CD14-positive monocyte (primary cell): ENCODE results near the gene SLC9A8. TPM values are rescaled to one million over a fixed set of nuclear protein-coding genes. Genes with fewer than 3 reads are reported as not detected.

Source experiments
- DNase-seq, 3 donors: peaks; one replicate each; pipeline ENCODE4 v3.0.0-alpha.2; 2011 to 2022
- H2AFZ ChIP-seq: 2 replicates; pipeline ENCODE4 v1.6.0; 2012; ENCODE audit warnings: mild to moderate bottlenecking, low read depth, low read length, inconsistent platforms; ENCODE audit not compliant: insufficient read depth, poor library complexity, severe bottlenecking
- H3K27ac ChIP-seq, 2 donors: 1 replicate in 1 of 2; 2 replicates in 1 of 2; pipeline ENCODE4 v1.5.1; 2012 to 2013; ENCODE audit warnings: low read length in 2 of 2, control low read depth in 1 of 2, inconsistent platforms in 1 of 2, low read depth in 1 of 2, mild to moderate bottlenecking in 1 of 2
- H3K27me3 ChIP-seq, 2 donors: one replicate each; pipeline versions ENCODE4 v1.6.0 to v1.6.1; 2011 to 2013; ENCODE audit warnings: low read length in 2 of 2; ENCODE audit not compliant: control insufficient read depth in 2 of 2, insufficient read depth in 2 of 2
- H3K36me3 ChIP-seq, 2 donors: replicated peaks in 1 of 2; 1 replicate in 1 of 2; 2 replicates in 1 of 2; pipeline versions ENCODE4 v1.5.1 to v1.6.1; 2012 to 2013; ENCODE audit warnings: low read length in 2 of 2, control low read depth in 1 of 2, inconsistent platforms in 1 of 2, mild to moderate bottlenecking in 1 of 2; ENCODE audit not compliant: insufficient read depth in 2 of 2, control insufficient read depth in 1 of 2
- H3K4me1 ChIP-seq, 2 donors: 1 replicate in 1 of 2; 2 replicates in 1 of 2; pipeline versions ENCODE4 v1.5.1 to v1.6.1; 2012 to 2013; ENCODE audit warnings: low read length in 2 of 2, control low read depth in 1 of 2, inconsistent platforms in 1 of 2, mild to moderate bottlenecking in 1 of 2, moderate library complexity in 1 of 2; ENCODE audit not compliant: insufficient read depth in 2 of 2, control insufficient read depth in 1 of 2
- H3K4me2 ChIP-seq: replicated peaks from 2 replicates; pipeline ENCODE3; 2012; ENCODE audit warnings: low read length, moderate library complexity, mild to moderate bottlenecking; ENCODE audit not compliant: poor library complexity, severe bottlenecking; ENCODE audit errors: extremely low read depth
- H3K4me3 ChIP-seq, 3 experiments: fragments of 200-600 bp in 1 of 3; sonication (generic) in 1 of 3; replicated peaks in 1 of 3; 1 replicate in 2 of 3; 2 replicates in 1 of 3; pipeline ENCODE4 v1.5.1; 2011 to 2013; ENCODE audit warnings: low read length in 3 of 3, mild to moderate bottlenecking in 3 of 3, control low read depth in 2 of 3, low read depth in 2 of 3, inconsistent platforms in 1 of 3, moderate library complexity in 1 of 3
- H3K79me2 ChIP-seq: 2 replicates; pipeline ENCODE4 v1.6.0; 2012; ENCODE audit warnings: mild to moderate bottlenecking, control low read depth, inconsistent platforms, low read length, moderate library complexity; ENCODE audit not compliant: insufficient read depth
- H3K9ac ChIP-seq: 2 replicates; pipeline ENCODE4 v1.6.0; 2017; ENCODE audit warnings: low read length, mild to moderate bottlenecking; ENCODE audit not compliant: insufficient read depth, poor library complexity, severe bottlenecking
- H3K9me3 ChIP-seq, 2 donors: replicated peaks in 1 of 2; 1 replicate in 1 of 2; 2 replicates in 1 of 2; pipeline versions ENCODE4 v1.5.1 to v1.6.1; 2012 to 2013; ENCODE audit warnings: low read length in 2 of 2, control low read depth in 1 of 2; ENCODE audit not compliant: control insufficient read depth in 1 of 2, insufficient read depth in 1 of 2
- H4K20me1 ChIP-seq: 2 replicates; pipeline ENCODE4 v1.6.0; 2012; ENCODE audit warnings: mild to moderate bottlenecking, low read length, control low read depth, moderate library complexity; ENCODE audit not compliant: insufficient read depth
- H3K27ac Mint-ChIP-seq, 7 donors: one replicate each; pipeline ENCODE4 v1.8.0; 2020; ENCODE audit warnings: mild to moderate bottlenecking in 7 of 7, mixed read lengths in 7 of 7, moderate library complexity in 6 of 7, inconsistent platforms in 2 of 7
- H3K27me3 Mint-ChIP-seq, 3 donors: one replicate each; pipeline ENCODE4 v1.8.0; 2021 to 2022; ENCODE audit warnings: low read depth in 3 of 3, mild to moderate bottlenecking in 3 of 3, mixed read lengths in 3 of 3, moderate library complexity in 3 of 3, inconsistent platforms in 1 of 3
- H3K36me3 Mint-ChIP-seq, 2 donors: one replicate each; pipeline ENCODE4 v1.8.0; 2020; ENCODE audit warnings: mixed read lengths in 2 of 2, inconsistent platforms in 1 of 2, mild to moderate bottlenecking in 1 of 2
- H3K4me1 Mint-ChIP-seq: one replicate; pipeline ENCODE4 v1.8.0; 2020; ENCODE audit warnings: mild to moderate bottlenecking, mixed read lengths
- H3K4me3 Mint-ChIP-seq, 2 donors: one replicate each; pipeline ENCODE4 v1.8.0; 2020; ENCODE audit warnings: mild to moderate bottlenecking in 2 of 2, mixed read lengths in 2 of 2, moderate library complexity in 1 of 2
- H3K9me3 Mint-ChIP-seq, 7 donors: one replicate each; pipeline ENCODE4 v1.8.0; 2020 to 2022; ENCODE audit warnings: mixed read lengths in 7 of 7, mild to moderate bottlenecking in 6 of 7, moderate library complexity in 6 of 7, inconsistent platforms in 2 of 7
- CTCF ChIP-seq: fragments of 200-600 bp; IDR thresholded peaks from one replicate; pipeline ENCODE4 v1.8.0; 2022; ENCODE audit warnings: antibody characterized with exemption, mild to moderate bottlenecking
- WGBS: methylation state at CpG from one replicate; pipeline ENCODE4 v1.1.5; 2013; ENCODE audit warnings: missing lambda C conversion rate; ENCODE audit not compliant: insufficient coverage; 5-methylcytosine and 5-hydroxymethylcytosine counted together
- intact Hi-C, 2 donors: fragments of 100-400 bp; cut with micrococcal nuclease; formaldehyde crosslinking; loops; one replicate each; pipeline versions ENCODE4 v1.15.0 to v1.15.1; 2023
- polyA plus RNA-seq, 3 donors: library from polyadenylated mRNA; depleted of rRNA in 1 of 3; unstranded in 2 of 3; stranded (reverse) in 1 of 3; fragments of 300-500 nt in 2 of 3; fragments of >200 nt in 1 of 3; fragmentation: Illumina TruSeq in 2 of 3; gene quantifications; 1 replicate in 2 of 3; 2 replicates in 1 of 3; pipeline ENCODE4 v1.2.3, GENCODE V29; 2012 to 2021

Gene SLC9A8
- polyA plus RNA-seq, 3 donors, result 3.0 to 14.6 (median 3.3) TPM

DNA sequence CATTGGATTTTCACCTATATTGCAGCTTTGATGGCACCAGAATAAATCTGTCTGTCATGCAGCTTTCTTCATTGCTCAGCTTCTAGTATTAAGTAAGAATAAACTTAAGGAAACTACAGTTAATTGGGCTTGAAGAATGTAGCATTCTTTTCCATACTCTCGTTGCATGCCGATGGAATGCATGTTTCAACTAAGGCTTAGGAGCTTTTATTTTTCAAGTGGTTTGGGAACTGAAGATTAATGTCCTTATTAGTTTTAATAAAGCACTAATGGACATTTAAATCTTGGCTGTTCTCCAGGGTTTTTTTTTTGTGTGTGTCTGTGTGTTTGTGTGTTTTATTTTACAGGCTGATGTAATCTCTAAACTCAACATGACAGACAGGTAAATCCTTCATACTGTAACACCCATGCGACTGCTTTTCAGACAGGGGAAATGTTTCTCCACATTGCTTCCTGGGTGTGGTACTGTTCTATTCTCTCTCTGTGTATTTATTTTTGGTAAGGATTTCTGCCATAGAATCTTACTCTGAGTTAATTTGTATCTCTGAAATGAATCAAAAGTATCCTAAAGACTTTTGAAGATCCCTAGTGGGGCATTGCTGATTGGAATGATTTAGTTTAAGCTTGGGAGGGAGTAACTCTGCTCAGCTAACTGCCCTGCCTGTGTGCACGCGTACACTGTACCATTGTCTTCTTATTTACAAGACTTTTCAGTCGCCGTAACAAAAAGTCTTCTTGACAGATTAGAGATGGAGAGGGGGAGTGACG, 38.0 kb downstream of the SLC9A8 start:
- H3K4me1 Mint-ChIP-seq, result peaks cover 13% of the 10 kb centered on the region
- WGBS, result no CpG with 5 or more reads among the region's 8 CpGs
- intact Hi-C loops, result no loop called here
- peak overlapping the region in 1 of 7 donors; percentile 58 for H3K27ac Mint-ChIP-seq
- H3K4me3 Mint-ChIP-seq, result no peak overlapping the region
- peaks cover 3 to 7% of the 10 kb centered on the region in 2 donors for H3K4me1 ChIP-seq
- H2AFZ ChIP-seq, result no peak overlapping the region
- H3K9ac ChIP-seq, result no peak overlapping the region
- H4K20me1 ChIP-seq, result no peaks in the 10 kb centered on the region
- no peaks in the 10 kb centered on the region for H3K9me3 ChIP-seq
- peaks cover 66 to 80% of the 10 kb centered on the region in 2 donors for H3K36me3 ChIP-seq
- H3K79me2 ChIP-seq, result no peaks in the 10 kb centered on the region
- H3K27ac ChIP-seq, result peak overlapping the region in 1 of 2 donors; percentile 7
- peaks cover 83 to 91% of the 10 kb centered on the region in 2 donors for H3K36me3 Mint-ChIP-seq
- DNase-seq, result no peak
- H3K27me3 ChIP-seq, result no peaks in the 10 kb centered on the region
- no peak overlapping the region for H3K4me2 ChIP-seq
- TF ChIP-seq CTCF, result no peak
- no peaks in the 10 kb centered on the region for H3K27me3 Mint-ChIP-seq
- H3K4me3 ChIP-seq, result no peak overlapping the region
- no peaks in the 10 kb centered on the region for H3K9me3 Mint-ChIP-seq

DNA sequence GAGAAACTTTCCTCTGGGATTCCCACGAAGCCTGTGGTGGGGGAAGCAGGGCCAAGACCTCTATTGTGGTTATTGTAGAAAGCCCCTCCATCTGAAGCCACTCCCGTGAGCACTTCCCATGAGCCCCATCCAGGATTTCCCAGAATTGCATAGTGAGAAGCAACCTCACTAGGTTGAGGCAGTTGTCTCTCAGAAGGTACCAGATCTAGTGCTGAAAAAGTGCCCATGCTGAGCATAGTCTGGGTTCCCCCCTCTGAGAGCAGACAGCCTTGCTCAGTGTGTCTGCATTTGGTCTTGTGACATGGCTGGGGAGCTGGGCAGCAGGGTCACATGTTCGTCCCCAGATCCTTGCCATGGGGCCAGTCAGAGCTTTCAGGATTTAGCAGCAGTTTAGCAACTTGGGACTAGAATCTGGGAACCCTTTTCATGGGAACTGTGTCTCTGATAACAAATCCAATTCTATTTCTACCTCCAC, 38.6 kb downstream of the SLC9A8 start:
- Histone ChIP-seq H3K27me3 (no peaks in the 10 kb centered on the region), H3K79me2 (no peaks in the 10 kb centered on the region), H3K4me2 (no peak overlapping the region), H4K20me1 (no peaks in the 10 kb centered on the region), H2AFZ (no peak overlapping the region), H3K9ac (no peak overlapping the region), H3K27ac (no peak overlapping the region), H3K9me3 (no peaks in the 10 kb centered on the region), H3K36me3 (peaks cover 73 to 85% of the 10 kb centered on the region in 2 donors), H3K4me3 (no peak overlapping the region), H3K4me1 (peaks cover 3 to 7% of the 10 kb centered on the region in 2 donors)
- H3K4me3 Mint-ChIP-seq, result no peak overlapping the region
- intact Hi-C loops, result no loop called here
- H3K27ac Mint-ChIP-seq, result peak overlapping the region in 2 of 7 donors; percentile 45 to 58
- H3K4me1 Mint-ChIP-seq, result peaks cover 13% of the 10 kb centered on the region
- no peaks in the 10 kb centered on the region for H3K27me3 Mint-ChIP-seq
- H3K36me3 Mint-ChIP-seq, result peaks cover 88 to 93% of the 10 kb centered on the region in 2 donors
- 100% methylated on average over 1 of the region's 3 CpGs for WGBS
- no peak for TF ChIP-seq CTCF
- peak in 1 of 3 donors; percentile 51 for DNase-seq
- no peaks in the 10 kb centered on the region for H3K9me3 Mint-ChIP-seq
